PC-3 (cell line): ENCODE data around the gene PLAC9.

Experiments
- EZH2 ChIP-seq: fragments of 300-600 bp; sonication (generic); IDR thresholded peaks from one replicate; pipeline ENCODE4 v1.6.1; 2017; ENCODE audit warnings: antibody characterized with exemption, mild to moderate bottlenecking, low read length; ENCODE audit not compliant: unreplicated experiment
- TF ChIP-seq, protein P1 (sequence below): fragments of 300-600 bp; sonication (generic); conservative IDR thresholded peaks from 2 replicates; pipeline ENCODE4 v1.5.1; 2017; ENCODE audit warnings: antibody characterized with exemption, low read depth, mild to moderate bottlenecking, low read length

DNA sequence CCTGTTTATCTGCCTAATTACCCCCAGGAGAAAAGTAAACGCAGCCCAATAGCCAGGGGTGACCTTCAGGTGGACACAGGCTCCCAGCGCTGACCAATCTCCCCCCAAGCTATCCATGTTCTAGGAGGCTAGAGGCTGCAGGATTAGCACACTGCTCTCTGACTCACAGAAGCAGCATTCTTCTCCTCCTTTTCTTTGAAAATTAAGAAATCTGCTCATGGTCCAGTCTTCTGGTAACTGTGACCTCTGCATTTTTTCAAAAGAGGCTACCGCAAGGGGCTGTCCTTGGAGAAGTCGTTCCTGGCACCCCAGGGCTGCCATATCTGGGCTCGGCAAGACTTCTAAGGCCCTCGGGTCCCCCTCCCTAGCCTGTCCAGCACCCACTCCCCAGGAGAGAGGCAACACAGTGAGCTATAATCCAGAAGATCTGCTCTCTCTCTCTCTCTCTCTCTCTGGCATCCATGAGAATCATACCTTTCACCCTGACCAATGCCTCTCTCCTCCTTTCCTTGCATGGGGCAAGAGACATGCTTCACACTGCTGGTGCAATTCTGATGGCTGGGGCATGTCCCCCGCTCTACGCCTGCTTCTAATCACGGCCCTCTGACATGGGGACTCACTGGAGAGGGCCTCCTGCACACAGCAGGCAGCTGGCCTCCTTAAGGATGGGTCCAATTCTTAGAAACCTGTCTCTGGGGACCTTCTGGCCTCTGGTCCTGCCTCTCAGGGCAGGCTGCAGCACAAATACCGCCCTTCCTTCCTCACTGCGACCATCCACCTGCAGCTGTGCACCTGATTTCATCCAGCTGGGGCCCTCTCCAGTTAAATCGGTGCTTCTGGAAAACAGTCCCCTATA lies 45.5 kb downstream of the PLAC9 start:
- TF ChIP-seq, protein P1, sequence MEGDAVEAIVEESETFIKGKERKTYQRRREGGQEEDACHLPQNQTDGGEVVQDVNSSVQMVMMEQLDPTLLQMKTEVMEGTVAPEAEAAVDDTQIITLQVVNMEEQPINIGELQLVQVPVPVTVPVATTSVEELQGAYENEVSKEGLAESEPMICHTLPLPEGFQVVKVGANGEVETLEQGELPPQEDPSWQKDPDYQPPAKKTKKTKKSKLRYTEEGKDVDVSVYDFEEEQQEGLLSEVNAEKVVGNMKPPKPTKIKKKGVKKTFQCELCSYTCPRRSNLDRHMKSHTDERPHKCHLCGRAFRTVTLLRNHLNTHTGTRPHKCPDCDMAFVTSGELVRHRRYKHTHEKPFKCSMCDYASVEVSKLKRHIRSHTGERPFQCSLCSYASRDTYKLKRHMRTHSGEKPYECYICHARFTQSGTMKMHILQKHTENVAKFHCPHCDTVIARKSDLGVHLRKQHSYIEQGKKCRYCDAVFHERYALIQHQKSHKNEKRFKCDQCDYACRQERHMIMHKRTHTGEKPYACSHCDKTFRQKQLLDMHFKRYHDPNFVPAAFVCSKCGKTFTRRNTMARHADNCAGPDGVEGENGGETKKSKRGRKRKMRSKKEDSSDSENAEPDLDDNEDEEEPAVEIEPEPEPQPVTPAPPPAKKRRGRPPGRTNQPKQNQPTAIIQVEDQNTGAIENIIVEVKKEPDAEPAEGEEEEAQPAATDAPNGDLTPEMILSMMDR: no peak
- no peak for TF ChIP-seq EZH2
